Bone marrow (tissue), 2 donors: ENCODE measurements around the gene DUS3L.
"Not testable (repeated sequence)": the region's sequence is repeated elsewhere in the genome, so short reads cannot be mapped to it uniquely, and the experiment has no call there.

Experiments
- DNase-seq, 2 donors: peaks; one replicate each; lab custom pipeline; 2025; lab: John Stamatoyannopoulos, UW

Gene DUS3L

DNA sequence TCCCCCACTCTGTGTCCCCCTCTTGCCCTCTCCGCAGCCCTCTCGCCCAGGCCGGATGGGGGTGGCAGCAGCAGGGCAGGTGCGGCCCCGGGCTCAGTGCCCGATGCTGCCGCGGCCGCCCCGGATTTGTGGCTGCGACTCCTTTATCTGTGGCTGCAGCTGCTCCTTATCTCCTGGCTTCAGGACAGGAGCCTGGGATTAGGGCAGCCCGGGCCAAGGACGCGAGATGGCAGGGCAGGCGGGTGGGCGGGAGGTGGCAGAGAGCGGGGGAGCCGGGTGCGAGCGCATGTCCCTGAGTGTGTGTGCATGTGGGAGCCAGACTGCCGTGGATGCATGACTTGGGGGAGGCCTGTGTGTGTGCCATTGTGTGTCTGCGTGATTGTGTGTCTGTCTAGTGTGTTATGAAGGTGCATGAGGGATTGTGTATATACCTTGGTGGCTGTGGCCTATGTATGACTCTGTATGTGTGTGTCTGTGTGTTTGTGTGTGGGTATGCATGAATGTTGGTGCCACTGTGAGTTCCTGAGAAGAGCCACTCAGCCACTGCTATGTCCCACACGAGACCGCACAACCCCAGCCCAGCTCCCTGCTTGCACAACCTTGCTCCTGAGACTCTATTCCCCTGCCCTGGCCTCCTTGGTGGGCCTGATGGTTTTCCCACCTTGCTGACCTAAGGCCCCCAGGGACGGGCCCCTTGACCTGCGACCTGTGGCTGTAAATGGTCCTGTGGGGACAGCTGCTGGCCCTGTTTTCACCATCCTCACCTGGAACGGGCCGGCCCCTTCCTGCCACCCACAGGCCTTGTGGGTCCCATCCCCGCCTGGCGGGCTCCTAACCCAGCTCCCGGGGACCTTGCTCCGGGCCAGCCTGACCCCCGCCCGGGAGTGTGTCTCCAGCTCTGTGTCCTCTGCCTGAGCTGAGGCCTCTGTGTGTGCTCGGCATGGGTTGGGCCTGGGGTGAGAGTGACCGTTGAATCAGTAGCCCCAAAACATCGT lies 8.6 kb upstream of the DUS3L start:
- DNase-seq, result peak in 1 of 2 donors; percentile 16

DNA sequence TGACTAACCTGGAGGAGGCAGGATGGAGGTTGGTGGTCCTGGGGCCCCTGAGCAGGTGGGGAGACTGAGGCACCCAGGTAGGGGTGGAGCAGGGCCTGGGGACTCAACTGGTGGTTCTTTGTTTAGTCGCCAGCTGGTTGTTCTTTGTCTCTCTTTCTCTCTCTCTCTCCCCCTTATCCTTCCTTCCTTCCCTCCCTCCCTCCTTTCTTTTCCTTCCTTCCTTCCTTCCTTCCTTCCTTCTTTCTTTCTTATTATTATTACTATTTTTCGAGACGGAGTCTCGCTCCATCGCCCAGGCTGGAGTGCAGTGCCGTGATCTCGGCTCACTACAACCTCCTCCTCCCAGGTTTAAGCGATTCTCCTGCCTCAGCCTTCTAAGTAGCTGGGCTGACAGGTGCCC lies 7.3 kb upstream of the DUS3L start:
- DNase-seq, result no peak

DNA sequence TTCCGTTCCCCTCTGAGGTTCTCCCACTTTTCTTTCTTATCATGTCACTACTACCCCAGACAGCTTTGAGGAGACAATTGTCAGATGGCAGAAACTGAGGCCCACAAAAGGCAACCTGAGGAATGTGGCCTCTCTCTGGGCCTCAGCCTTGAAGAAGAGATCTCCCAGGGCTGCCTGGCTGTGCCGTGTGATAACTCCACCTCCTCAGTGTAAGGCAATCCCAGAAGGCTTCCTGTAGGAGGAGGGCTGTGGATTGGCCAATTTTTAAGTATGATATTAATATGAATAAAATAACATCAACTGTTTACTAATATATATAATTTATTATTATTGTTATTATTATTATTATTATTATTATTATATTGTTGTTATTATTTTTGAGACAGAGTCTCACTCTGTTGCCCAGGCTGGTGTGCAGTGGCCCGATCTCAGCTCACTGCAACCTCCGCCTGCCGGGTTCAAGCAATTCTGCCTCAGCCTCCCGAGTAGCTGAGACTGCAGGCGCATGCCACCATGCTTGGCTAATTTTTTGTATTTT lies 4.5 kb upstream of the DUS3L start:
- no peak for DNase-seq

DNA sequence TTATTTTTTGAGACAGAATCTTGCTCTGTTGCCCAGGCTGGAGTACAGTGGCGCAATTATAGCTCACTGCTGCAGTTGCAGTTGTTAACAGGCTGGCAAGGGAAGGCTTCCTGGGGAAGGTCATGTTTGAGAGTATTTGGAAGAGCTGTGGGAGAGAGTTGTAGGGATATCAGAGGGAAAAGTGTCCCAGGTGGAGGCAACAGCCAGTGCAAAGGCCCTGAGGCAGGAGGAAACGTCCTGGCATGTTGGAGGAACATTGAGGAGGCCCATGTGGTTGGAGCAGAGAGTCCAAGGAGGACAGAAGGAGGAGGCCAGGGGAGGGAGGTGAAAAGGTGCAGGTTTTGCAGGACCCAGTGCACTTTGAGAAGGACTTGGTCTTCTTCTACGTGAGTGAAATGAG lies 2.2 kb upstream of the DUS3L start:
- DNase-seq, result no peak

DNA sequence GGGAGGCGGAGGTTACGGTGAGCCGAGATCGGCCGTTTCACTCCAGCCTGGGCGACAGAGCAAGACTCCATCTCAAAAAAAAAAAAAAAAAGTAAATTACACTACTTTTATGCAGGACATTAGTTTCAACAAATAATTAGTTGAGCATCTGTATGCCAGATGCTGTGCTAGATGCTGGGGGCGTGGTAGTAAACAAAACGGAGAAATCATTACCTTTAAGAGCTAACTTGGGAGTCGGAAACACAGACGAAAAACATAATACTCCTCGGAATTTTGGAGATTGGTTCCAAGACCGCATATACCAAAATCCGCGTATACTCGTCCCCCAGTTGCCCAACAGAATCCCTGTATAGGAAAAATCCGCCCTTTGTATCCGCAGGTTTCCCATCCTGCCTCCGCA lies 1.3 kb upstream of the DUS3L start:
- no peak for DNase-seq

DNA sequence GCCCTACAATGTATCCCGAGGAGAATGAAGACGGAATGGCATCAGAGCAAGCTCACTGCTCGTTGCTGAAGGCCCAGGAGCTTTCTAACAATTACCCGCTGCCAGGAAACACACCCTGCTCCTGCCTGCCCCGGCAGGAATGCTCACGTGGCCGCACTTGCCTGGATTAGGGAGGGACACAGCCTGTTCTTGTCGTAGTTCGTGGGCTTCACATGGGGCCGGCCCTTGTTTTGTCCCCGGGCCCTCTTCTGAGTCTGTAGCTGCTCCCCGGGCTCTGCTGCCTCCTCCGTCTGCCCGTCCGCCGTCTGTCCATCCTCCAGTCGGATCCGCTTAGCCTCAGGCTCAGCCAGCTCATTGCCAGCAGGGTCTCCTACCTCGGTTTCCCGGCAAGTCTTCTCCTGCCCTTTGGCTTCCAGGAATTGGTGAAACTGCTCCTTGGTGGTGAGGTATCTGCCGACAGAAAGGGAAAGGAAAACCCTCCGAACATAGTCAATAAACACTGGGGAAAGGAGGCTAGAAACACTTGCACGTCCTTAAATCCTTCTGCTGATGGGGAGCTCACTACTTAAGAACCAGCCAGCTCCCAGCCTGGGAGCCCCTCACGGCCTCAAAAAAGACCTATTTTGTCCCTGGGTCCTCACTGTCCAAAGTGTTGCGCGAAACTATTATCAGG lies 941 bp downstream of the DUS3L start:
- DNase-seq, result no peak

DNA sequence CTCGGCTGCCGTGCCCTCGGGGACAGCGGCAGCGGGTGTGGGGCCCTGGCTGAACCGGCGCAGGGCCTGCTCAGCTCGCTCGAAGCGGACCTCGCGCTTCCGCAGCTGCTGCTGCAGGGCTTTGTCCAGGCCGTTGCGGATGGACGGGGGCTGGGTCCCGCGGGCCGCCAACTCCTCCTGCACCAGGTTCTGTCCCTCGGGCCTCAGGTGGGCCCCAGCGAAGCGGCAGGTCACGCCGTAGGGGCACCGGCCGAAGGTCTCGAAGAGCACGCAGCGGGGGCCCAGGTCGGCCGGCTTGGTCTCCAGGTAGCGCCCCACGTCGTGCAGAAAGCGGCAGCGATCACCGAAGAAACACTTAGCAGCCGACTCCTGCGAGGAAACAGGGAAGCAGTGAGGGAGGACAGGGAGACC lies 1.6 kb downstream of the DUS3L start:
- no peak for DNase-seq

DNA sequence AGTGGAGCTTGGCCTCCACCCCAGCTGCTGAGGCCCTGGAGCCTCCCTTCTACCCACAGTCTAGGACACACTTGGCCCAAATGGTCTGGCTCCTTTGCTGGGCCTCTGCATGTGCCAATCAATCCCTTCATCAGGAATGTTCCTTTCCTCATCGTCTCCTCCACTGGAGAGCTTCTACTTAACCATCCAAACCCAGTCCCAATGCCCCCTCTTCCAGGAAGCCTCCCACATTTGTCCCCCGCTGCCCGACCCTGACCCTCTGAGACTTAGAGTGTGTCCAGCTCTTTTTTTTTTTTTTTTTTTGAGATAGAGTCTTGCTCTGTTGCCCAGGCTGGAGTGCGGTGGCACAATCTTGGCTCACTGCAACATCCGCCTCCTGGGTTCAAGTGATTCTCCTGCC lies 2.5 kb downstream of the DUS3L start:
- DNase-seq, result no peak

DNA sequence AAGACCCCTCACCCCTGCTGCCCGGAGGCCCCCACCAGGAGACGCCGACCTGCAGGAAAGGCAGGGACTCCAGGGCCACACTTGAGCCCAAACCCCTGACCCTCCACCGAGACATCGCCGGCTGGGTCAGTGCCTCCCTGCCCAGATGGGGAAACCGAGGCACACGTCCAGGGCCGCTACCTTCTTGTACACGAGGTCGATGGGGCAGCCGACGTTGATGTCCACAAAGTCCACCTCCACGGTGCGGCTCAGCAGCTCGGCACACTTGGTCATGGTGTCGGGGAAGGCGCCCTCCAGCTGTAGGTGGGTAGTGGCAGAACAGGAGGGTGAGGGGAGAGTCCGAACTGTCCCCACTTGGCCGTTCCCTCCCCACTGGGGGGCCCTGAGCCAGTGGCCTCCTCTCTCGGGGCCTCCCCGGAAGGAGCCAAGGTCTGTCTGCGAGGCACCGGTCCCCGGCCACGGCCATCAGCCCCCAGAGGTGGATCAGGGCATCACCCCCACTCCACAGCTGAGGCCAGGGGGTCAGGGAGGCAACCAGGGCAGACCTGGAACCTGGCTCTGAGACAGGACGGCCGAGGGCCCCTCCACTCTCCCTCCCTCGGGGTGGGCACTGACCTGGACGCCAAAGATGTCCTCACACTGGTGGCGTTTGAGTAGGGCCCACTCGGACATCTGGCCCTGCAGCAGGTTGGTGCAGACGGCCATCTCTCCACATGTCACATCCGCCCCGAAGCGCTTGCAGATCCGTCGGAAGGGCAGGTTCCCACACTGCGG lies 3.4 kb downstream of the DUS3L start:
- no peak for DNase-seq

DNA sequence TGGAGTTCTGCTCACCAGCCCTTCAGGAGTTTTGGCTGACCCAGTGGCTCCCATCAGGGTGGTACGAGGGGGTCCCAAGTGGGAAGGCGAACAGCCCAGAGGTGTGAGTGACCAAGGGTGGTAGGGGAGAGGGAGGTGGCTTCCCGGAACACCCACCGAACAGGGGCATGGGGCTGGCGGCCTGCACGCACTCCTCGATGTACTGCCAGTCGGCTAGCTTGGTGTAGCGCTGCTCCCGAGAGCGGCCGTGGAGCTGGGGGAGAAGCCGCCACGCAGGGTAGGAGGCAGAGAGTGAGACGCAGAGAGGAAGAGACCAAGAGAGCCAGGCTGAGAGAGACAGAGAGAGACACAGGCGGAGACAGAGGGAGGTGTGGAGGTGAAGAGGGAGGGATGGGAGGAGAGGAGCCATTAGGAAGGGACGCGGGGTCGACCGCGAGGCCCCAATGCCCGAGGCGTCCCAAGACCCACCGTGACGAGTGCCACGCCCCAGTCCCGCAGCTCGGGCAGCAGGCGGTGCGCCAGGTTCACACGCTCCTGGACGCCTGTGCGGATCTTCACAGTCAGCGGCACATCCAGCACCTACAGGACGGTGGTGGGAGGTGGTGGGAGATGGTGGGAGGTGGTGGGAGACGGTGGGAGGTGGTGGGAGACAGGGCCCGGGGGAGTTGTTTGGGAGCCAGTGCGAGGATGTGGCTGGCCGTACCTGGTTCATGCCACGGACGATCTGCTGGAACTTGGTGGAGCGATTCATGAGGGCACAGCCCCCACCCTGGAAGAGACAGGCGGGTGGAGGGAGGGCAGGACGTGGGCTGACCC lies 4.2 kb downstream of the DUS3L start:
- DNase-seq, result no peak

DNA sequence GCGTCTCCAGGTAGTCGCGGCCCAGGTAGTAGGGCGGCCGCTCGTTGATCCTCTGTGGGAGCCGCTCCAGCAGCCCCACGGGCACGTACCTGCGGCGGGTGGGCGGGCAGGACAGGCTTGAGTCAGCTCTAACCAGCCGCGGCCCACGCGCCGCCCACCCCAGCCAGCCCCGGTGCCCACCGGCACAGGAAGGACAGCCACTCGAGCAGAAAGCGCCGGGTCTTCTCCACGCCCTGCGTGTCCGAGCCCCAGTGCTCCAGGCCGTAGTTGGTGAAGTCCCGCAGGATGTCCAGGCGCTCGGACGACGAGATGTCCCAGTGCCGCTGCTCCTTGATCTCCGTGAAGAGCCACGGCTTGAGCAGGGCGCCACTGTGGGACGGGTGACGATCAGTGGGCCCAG lies 5.5 kb downstream of the DUS3L start:
- no peak for DNase-seq

DNA sequence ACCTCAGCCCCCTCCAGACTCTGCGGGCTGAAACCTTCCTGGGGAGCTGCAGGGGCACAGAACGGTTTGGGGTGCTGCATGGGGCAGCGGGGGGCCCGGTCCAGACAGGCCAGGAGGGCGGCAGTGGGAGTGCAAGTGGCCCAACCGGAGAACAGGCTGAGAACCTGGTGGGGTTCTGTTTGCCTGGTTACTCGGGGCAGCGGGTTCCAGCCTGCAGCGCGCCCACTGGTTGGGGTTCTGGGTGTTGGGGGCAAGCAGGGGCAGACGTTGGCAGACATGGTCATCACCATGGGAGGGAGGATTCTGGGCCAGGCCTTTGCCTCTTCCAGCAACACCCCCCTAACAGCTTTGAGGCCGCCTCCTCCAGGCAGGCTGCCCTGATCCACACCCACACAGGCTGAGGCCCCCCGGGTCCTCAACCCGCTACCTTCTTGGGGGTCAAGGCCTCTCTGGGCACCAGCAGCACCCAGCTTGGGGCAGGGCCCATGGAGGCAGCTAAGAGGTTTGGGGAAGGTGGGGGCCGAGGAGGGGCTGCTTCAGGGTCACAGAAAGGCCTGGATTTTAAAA lies 6.3 kb downstream of the DUS3L start, which contains the start of gene PRR22:
TSS of gene PRR22 (minus strand) at position 166 of the 567 bp plus-strand sequence. CDS start at position 80, 86 bp downstream.
- no peak for DNase-seq

DNA sequence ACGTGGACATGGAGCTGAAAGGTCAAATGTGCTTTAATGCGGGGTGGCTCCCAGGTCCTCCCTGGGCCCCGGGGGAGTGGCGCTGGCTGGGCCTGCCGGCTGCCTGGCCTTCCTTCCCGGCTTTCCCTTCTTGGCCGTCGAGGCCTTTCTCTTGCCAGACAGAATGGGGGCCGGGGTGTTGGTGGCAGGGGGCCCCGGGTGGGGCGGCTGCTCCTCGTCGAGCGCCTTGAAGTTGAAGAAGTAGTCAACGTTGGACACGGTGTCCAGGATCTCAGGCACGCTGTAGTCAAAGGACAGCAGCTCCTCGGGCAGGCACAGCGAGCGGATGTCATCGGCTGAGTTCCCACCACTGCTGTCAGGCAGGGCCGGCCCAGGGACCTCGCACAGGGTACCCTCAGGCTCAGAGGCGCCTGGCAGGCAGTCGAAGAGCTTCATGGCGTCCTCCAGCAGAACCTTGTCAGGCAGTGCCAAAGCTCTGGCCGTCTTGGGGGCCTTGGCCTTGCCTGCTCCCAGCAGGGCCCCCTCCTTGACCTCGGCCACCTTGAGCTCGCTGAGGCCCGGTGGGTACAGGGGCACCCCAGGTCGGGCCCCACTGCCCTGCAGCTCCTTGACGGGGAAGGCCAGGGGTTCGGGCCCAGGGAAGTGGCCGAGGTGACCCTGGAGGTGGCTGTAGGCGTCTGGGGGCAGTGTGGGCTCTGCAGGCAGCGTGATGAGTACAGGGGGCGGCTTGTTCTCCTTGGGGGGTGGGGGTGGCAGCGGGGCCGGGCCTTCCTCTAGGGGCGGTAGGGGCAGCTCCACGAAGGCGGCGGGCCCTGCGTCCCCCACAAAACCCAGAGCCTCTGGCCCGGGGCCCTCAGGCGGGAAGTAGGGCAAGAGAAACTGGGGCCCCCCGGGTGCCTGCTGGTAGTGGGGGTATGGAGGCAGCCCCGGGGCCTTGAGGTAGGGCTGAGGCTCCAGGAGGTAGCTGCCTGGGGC lies 7.7 kb downstream of the DUS3L start:
- DNase-seq, result no peak

DNA sequence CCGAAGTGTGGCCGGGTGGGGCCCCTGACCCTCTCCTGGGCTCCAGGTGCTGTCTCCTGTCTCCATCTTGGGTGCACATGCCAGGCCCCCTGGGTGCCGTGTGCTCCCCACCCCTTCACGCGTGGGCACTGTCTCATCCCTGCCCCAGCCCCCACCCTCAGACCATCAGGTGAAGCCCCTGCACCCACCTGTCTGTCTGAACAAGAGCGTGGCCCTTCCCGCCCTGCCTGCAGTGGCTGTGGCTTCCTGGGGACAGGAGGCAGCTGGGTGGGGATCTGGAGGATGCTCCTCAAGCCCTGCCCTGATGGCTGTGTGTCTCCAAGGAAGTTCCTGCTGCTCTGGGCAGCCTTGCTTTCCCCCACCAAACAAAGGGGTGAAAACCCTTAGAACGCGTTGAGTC lies 8.6 kb downstream of the DUS3L start:
- DNase-seq, result no peak

DNA sequence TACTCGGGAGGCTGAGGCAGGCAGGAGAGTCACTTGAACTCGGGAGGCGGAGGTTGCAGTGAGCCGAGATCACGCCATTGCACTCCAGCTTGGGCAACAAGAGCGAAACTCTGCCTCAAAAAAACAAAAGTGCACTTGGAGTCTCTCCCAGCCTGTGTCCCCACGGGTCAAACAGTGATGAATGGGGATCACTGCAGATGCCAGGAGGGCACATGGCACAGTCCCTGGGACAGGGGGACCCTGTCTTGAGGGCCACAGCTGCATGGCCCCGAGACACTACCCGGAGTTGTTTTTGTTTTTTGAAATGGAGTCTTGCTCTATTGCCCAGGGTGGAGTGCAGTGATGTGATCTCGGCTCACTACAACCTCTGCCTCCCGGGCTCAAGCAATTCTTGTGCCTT lies 10.0 kb downstream of the DUS3L start:
- DNase-seq, result not testable (repeated sequence)

DNA sequence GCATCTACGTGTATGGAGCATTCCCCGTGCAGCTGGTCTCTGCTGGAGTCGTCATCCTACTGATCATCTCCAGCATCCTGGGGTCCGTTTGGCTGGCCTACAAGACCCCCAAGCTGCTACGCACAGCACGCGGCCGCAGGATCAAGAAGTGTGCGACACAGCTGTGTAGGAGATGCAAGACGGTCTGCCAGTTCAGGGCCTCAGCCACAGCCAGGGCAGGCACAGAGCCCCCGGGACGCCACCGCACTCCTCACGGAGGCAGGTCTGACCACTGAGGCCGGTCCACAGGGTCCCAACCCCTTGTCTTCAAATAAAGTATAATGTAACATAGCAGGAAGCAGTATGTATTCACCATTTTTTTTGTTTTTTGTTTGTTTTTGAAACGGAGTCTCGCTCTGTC lies 12.6 kb downstream of the DUS3L start:
- DNase-seq, result no peak

DNA sequence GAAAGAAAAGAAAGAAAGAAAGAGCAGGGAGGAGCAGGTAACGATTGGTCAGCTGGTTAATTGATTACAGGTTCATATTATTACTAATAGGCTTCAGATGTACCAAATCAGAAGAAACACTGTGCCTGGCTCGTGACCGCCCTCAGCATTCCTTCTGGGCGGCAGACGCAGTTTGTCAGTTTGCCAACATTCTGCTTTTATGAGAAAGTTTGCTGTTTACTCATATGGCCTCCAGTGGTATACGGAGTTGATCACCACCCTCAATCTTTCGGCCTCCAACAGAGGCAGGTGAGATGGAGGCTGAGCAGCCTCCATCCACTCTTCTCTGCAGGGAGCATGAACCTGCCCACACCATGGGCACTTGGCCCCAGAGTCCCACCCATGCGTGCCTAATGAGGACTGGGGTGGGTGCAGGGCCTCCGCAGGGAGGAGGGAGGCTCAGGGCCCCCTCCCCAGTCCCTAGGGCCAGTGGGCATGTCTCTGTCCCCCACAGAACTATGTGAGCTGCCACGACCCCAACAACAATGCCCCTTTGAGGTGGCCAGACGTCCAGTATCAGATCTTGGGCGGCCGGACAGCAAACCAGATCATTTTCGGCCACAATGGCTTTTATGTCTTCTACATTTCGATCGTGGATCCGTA lies 15.2 kb downstream of the DUS3L start:
- DNase-seq, result no peak

DNA sequence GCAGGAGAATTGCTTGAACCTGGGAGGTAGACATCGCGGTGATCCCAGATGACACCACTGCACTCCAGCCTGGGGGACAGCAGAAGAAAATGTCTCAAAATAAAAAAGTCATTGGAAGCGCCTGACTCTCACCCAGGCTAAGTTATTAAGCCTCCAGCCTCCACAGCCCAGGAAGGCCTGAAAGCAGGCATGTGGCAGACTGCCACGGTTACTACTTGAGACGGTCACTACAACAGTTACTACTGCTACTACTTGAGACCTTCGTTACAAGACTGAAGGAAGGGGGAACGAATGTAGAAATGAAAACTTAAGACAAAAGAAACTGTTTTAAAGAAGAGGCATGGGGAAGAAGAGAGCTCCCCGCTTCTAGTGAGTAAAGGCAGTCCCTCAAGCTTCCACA lies 16.0 kb downstream of the DUS3L start:
- DNase-seq, result no peak

DNA sequence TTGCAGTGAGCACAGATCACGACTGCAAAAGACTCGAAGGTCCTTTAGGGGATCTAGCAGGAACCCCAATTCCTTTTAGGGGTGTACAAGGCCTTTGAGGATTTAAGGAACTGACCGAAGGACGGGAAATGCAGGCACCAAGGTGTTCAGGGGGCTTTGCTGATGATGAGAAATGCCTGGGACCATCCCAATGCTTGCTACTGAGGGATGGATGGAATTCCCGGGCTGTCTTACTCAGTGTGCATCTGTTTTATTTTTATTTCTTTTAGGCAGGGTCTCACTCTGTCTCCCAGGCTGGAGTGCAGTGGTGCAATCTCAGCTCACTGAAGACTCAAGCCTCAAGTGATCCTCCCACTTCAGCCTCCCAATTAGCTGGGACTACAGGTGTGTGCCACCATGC lies 17.7 kb downstream of the DUS3L start:
- DNase-seq, result no peak
